Measurements from ENCODE around the gene SCN9A.

Gene SCN9A

DNA sequence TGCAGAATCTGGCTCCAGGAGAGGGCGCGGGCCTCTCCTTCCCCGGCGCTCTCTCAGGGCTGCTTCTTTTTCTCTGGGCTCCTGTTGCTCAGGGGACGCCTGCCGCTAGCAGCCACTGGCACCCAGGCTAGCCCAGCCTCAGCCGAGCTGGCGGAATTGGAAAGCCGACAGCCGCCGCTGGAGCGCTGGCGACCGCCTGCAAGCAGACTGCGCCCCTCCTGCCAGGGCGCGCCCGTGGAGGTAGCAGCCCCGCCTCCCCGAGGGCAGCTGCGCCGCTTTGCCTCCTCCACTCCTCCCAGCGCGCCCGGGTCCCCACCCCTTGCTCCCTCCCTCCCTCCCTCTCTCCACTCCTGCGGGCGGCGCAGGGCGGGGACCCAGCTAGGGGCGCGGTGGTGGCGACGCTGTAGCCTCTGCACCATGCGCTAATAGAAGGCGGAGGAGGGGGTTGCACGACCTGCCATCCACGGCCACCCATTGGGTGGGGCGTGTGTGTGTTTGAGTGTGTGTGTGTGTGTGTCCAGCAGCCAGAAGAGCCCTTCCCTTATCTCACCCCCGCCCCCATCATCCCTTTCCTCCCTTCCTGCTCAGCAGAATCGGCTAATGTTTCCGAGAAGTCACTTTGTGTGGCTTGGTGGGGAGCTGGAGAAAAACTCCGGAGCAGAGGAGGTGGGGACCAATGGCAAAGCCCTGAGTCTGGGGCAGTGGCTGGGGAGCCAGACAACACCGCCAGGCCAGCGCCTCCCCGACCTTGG is at the start of gene SCN9A:
Gene SCN9A, minus strand, starts transcription at position 209 of the 752 bp plus-strand sequence. CDS start 64,188 bp downstream, outside the sequence.
- no peaks in the 10 kb centered on the region for H3K36me3 ChIP-seq (ENCODE audit: control insufficient read depth in 2 of 2, insufficient read depth in 1 of 2, low read length in 2 of 2)
- H3K4me1 ChIP-seq (ENCODE audit: control insufficient read depth, insufficient read depth, low read length), result peaks cover 20% of the 10 kb centered on the region
- peak within 1 kb of the TSS; percentile 72 for H3K4me3 ChIP-seq (ENCODE audit: low read depth, low read length)
- POLR2A ChIA-PET, result interaction anchor here (0.6 to 2.2 kb wide), 5 partner anchors 9 to 422 kb away, joined by 3 to 8 read pairs (median 3); partner anchors contain the start of gene TTC21B
- no peaks in the 10 kb centered on the region for H3K9me3 ChIP-seq (ENCODE audit: control insufficient read depth, insufficient read depth, low read depth, low read length)
- CTCF ChIA-PET, result interaction anchor here (0.6 to 4.3 kb wide), 9 partner anchors 9 to 1208 kb away, joined by 3 to 25 read pairs (median 3); no protein-coding TSS in a partner anchor
- peak within 1 kb of the TSS; percentile 74 for H3K27ac ChIP-seq (ENCODE audit: extremely low read depth, low read depth, low read length)
- TF ChIP-seq OSR2 (tag by site-specific recombination; IDR thresholded peaks at IDR 0.05) (peak; percentile 62), ZIC2 (tag by site-specific recombination; IDR thresholded peaks at IDR 0.05) (peak; percentile 85), ZSCAN30 (tag by site-specific recombination; IDR thresholded peaks at IDR 0.05) (peak; percentile 17), ZBTB1 (tag by site-specific recombination; IDR thresholded peaks at IDR 0.05) (no peak), KLF1 (tag by site-specific recombination; IDR thresholded peaks at IDR 0.05) (peak; percentile 94), PBX3 (CRISPR knock-in tag; IDR thresholded peaks at IDR 0.05) (peak; percentile 56; the same call in 1 of the 2 replicates), ZFHX2 (tag by site-specific recombination; conservative IDR thresholded peaks at IDR 0.05) (peak; percentile 91), EGR2 (tag by site-specific recombination; IDR thresholded peaks at IDR 0.05; ENCODE audit: low read depth) (peak; percentile 87), KLF7 (tag by site-specific recombination; IDR thresholded peaks at IDR 0.05; ENCODE audit: borderline replicate concordance) (peak; percentile 93), GLIS2 (tag by site-specific recombination; IDR thresholded peaks at IDR 0.05) (peak; percentile 90), ZNF280C (tag by site-specific recombination; IDR thresholded peaks at IDR 0.05) (no peak), HIC1 (tag by site-specific recombination; IDR thresholded peaks at IDR 0.05) (peak; percentile 72), SCRT2 (tag by site-specific recombination; IDR thresholded peaks at IDR 0.05) (peak; percentile 97), PRDM1 (tag by site-specific recombination; IDR thresholded peaks at IDR 0.05) (no peak), ZNF221 (tag by site-specific recombination; IDR thresholded peaks at IDR 0.05; ENCODE audit: borderline replicate concordance) (no peak), ZNF292 (tag by site-specific recombination; IDR thresholded peaks at IDR 0.05; ENCODE audit: borderline replicate concordance, low read depth) (no peak), ZNF148 (tag by site-specific recombination; IDR thresholded peaks at IDR 0.05; ENCODE audit: borderline replicate concordance) (no peak), ZNF302 (tag by site-specific recombination; IDR thresholded peaks at IDR 0.05; ENCODE audit: low read depth) (no peak), WT1 (tag by site-specific recombination; IDR thresholded peaks at IDR 0.05) (peak; percentile 89), KLF9 (tag by site-specific recombination; IDR thresholded peaks at IDR 0.05; ENCODE audit: low read depth) (peak; percentile 72)
- TF ChIP-seq, protein P1, sequence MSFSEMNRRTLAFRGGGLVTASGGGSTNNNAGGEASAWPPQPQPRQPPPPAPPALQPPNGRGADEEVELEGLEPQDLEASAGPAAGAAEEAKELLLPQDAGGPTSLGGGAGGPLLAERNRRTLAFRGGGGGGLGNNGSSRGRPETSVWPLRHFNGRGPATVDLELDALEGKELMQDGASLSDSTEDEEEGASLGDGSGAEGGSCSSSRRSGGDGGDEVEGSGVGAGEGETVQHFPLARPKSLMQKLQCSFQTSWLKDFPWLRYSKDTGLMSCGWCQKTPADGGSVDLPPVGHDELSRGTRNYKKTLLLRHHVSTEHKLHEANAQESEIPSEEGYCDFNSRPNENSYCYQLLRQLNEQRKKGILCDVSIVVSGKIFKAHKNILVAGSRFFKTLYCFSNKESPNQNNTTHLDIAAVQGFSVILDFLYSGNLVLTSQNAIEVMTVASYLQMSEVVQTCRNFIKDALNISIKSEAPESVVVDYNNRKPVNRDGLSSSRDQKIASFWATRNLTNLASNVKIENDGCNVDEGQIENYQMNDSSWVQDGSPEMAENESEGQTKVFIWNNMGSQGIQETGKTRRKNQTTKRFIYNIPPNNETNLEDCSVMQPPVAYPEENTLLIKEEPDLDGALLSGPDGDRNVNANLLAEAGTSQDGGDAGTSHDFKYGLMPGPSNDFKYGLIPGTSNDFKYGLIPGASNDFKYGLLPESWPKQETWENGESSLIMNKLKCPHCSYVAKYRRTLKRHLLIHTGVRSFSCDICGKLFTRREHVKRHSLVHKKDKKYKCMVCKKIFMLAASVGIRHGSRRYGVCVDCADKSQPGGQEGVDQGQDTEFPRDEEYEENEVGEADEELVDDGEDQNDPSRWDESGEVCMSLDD (tag by site-specific recombination; IDR thresholded peaks at IDR 0.05), result peak; percentile 75
- TF ChIP-seq, protein P2, sequence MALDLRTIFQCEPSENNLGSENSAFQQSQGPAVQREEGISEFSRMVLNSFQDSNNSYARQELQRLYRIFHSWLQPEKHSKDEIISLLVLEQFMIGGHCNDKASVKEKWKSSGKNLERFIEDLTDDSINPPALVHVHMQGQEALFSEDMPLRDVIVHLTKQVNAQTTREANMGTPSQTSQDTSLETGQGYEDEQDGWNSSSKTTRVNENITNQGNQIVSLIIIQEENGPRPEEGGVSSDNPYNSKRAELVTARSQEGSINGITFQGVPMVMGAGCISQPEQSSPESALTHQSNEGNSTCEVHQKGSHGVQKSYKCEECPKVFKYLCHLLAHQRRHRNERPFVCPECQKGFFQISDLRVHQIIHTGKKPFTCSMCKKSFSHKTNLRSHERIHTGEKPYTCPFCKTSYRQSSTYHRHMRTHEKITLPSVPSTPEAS (tag by site-specific recombination; IDR thresholded peaks at IDR 0.05), result peak; percentile 79
